GM12892 (cell line): ENCODE results near the gene KRTAP5-4.

Source experiments
- POLR2AphosphoS5 ChIP-seq: IDR thresholded peaks from 2 replicates; pipeline ENCODE4 v1.6.1; 2011; ENCODE audit warnings: low read depth, low read length, control low read depth
- TAF1 ChIP-seq: IDR thresholded peaks from 2 replicates; pipeline ENCODE4 v1.6.1; 2011; ENCODE audit warnings: low read depth, mild to moderate bottlenecking, control low read depth, low read length, borderline replicate concordance

GRCh38 chr11:1642288-1643145, 20.6 kb upstream of the KRTAP5-4 start:
- TF ChIP-seq TAF1 = no peak
- no peak for TF ChIP-seq POLR2AphosphoS5
